H4 (cell line): ENCODE data around the gene DNAAF6. TPM values are rescaled to one million over a fixed set of nuclear protein-coding genes. Genes with fewer than 3 reads are reported as not detected.

ENCODE experiments used
- DNase-seq: peaks from one replicate; pipeline ENCODE4 v3.0.0-alpha.2; 2015; ENCODE audit warnings: low spot score
- total RNA-seq: library from RNA; depleted of rRNA; stranded (reverse); fragments of >200 nt; shearing (Covaris generic); gene quantifications from 2 replicates; pipeline ENCODE4 v1.2.3, GENCODE V29; 2014; rRNA removed

DNAAF6 gene
- total RNA-seq, 1 experiment from 2014 or later = not detected

DNA sequence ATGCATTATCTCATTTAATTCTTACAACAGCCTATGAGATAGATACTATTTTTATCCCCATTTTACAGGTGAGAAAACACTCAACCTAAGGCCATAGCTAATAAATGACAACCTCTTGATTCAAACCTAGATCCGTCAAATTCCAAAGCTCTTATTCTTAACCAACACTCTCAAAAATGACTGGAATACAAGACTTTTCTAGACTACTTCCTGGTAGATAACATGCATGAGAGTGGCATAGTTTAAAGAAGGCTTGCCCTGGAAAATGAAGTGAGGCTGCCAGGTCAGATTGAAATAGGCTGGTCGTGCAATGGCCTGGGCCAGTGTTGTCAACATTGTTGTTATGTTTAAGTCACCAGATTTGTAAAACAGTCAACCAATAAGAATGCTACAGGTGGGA, 86.6 kb downstream of the DNAAF6 start:
- DNase-seq = no peak

Other genes with a start within 250 kb of the DNAAF6 start
- gene MORC4, start 206.4 kb upstream of the DNAAF6 start, total RNA-seq = 8.8 and 10.2 TPM in 2 replicates
- gene RBM41, start 87.8 kb upstream of the DNAAF6 start, total RNA-seq = 9.7 and 10.0 TPM in 2 replicates
- 0.48 TPM in 1 of 2 replicates, not detected in the other for gene NUP62CL, start 178 bp upstream of the DNAAF6 start, total RNA-seq
- gene FRMPD3, start 243.0 kb downstream of the DNAAF6 start, total RNA-seq = 0.02 TPM in 1 of 2 replicates, not detected in the other